SK-N-SH treated with all-trans-retinoic acid at 6 μM for 48 hours (cell line): ENCODE results near the gene SPDYE3.

ENCODE experiments used
- ARNTL ChIP-seq: fragments of 450-650 bp; formaldehyde crosslinking; IDR thresholded peaks from 2 replicates; pipeline ENCODE4 v1.5.0; 2020; ENCODE audit warnings: low read depth, mild to moderate bottlenecking, moderate library complexity, borderline replicate concordance
- ESRRG ChIP-seq: fragments of 250-450 bp; sonication (Bioruptor Pico); IDR thresholded peaks from 2 replicates; pipeline ENCODE4 v1.6.1; 2021; ENCODE audit warnings: mild to moderate bottlenecking
- GLIS3 ChIP-seq: fragments of 250-450 bp; sonication (Bioruptor Pico); IDR thresholded peaks from 2 replicates; pipeline ENCODE4 v1.5.0; 2020; ENCODE audit warnings: mild to moderate bottlenecking, moderate library complexity
- OSR1 ChIP-seq: fragments of 250-450 bp; sonication (Bioruptor Pico); IDR thresholded peaks from 2 replicates; pipeline ENCODE4 v1.8.0; 2022; ENCODE audit warnings: moderate library complexity, mild to moderate bottlenecking, inconsistent platforms
- PATZ1 ChIP-seq: fragments of 250-450 bp; sonication (Bioruptor Pico); IDR thresholded peaks from 2 replicates; pipeline ENCODE4 v1.8.0; 2020; ENCODE audit warnings: mild to moderate bottlenecking, moderate library complexity, borderline replicate concordance
- RARB ChIP-seq: fragments of 250-450 bp; sonication (Bioruptor Pico); IDR thresholded peaks from 2 replicates; pipeline ENCODE4 v1.8.0; 2021; ENCODE audit warnings: mild to moderate bottlenecking, moderate library complexity
- SNAI2 ChIP-seq: fragments of 250-450 bp; sonication (Bioruptor Pico); IDR thresholded peaks from 2 replicates; pipeline ENCODE4 v1.5.0; 2020; ENCODE audit warnings: mild to moderate bottlenecking, moderate library complexity
- TCF4 ChIP-seq: fragments of 250-450 bp; sonication (Bioruptor Pico); IDR thresholded peaks from 2 replicates; pipeline ENCODE4 v1.8.0; 2021; ENCODE audit warnings: mild to moderate bottlenecking, moderate library complexity, borderline replicate concordance
- TOX ChIP-seq: fragments of 250-450 bp; sonication (Bioruptor Pico); IDR thresholded peaks from 2 replicates; pipeline ENCODE4 v1.8.0; 2021; ENCODE audit warnings: mild to moderate bottlenecking, moderate library complexity, borderline replicate concordance
- ZFP30 ChIP-seq: fragments of 450-650 bp; formaldehyde crosslinking; IDR thresholded peaks from 2 replicates; pipeline ENCODE4 v1.5.0; 2022; ENCODE audit warnings: mild to moderate bottlenecking, moderate library complexity
- TF ChIP-seq, protein P1 (sequence below): fragments of 250-450 bp; sonication (Bioruptor Pico); IDR thresholded peaks from 2 replicates; pipeline ENCODE4 v1.5.1; 2020; ENCODE audit warnings: low read depth, mild to moderate bottlenecking, moderate library complexity
- TF ChIP-seq, protein P2 (sequence below): fragments of 250-450 bp; sonication (Bioruptor Pico); IDR thresholded peaks from 2 replicates; pipeline ENCODE4 v1.5.1; 2021; ENCODE audit warnings: mild to moderate bottlenecking, moderate library complexity

DNA sequence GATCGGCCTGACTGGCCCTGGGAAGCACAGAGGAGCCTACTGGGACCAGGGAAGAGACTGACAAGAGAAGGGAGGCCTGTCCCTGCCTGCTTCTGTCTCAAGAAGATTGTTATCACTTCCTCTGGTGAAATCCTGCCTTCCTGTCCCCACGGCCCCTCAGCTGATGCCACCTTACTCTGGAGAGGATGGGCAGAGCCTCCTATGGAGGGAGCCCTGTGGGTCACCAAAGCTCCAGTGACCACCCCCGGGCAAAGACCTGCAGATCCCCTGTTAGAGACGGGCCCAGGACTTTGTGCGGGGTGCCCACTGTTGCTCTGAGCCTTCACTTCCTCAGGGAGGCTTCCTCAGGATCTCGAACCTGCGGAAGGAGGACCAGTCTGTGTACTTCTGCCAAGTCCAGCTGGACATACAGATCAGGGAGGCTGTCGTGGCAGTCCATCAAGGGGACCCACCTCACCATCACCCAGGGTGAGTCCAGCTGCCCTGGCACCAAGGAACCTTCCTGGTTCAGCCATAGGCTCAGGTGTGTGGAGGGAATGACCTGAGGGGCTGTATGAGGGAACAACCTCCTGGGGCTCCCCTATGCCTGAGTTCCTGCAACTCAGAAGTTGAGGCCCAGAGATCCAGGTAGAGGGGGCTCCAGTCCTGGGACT lies 49.0 kb downstream of the SPDYE3 start:
- no peak for TF ChIP-seq RARB (CRISPR knock-in tag)
- TF ChIP-seq ZFP30 (CRISPR knock-in tag) = no peak
- TF ChIP-seq, protein P1, sequence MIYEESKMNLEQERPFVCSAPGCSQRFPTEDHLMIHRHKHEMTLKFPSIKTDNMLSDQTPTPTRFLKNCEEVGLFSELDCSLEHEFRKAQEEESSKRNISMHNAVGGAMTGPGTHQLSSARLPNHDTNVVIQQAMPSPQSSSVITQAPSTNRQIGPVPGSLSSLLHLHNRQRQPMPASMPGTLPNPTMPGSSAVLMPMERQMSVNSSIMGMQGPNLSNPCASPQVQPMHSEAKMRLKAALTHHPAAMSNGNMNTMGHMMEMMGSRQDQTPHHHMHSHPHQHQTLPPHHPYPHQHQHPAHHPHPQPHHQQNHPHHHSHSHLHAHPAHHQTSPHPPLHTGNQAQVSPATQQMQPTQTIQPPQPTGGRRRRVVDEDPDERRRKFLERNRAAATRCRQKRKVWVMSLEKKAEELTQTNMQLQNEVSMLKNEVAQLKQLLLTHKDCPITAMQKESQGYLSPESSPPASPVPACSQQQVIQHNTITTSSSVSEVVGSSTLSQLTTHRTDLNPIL (CRISPR knock-in tag) = no peak
- TF ChIP-seq ARNTL (CRISPR knock-in tag) = no peak
- TF ChIP-seq, protein P2, sequence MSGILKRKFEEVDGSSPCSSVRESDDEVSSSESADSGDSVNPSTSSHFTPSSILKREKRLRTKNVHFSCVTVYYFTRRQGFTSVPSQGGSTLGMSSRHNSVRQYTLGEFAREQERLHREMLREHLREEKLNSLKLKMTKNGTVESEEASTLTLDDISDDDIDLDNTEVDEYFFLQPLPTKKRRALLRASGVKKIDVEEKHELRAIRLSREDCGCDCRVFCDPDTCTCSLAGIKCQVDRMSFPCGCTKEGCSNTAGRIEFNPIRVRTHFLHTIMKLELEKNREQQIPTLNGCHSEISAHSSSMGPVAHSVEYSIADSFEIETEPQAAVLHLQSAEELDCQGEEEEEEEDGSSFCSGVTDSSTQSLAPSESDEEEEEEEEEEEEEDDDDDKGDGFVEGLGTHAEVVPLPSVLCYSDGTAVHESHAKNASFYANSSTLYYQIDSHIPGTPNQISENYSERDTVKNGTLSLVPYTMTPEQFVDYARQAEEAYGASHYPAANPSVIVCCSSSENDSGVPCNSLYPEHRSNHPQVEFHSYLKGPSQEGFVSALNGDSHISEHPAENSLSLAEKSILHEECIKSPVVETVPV (CRISPR knock-in tag) = no peak
- TF ChIP-seq SNAI2 (CRISPR knock-in tag) = no peak
- no peak for TF ChIP-seq TCF4 (CRISPR knock-in tag)
- no peak for TF ChIP-seq ESRRG (CRISPR knock-in tag)
- TF ChIP-seq PATZ1 (CRISPR knock-in tag) = no peak
- no peak for TF ChIP-seq TOX (CRISPR knock-in tag)
- TF ChIP-seq OSR1 (CRISPR knock-in tag) = no peak
- no peak for TF ChIP-seq GLIS3 (CRISPR knock-in tag)
